Uterus (tissue), 4 donors: ENCODE measurements around the gene TRIM8. TPM values are rescaled to one million over a fixed set of nuclear protein-coding genes. Genes with fewer than 3 reads are reported as not detected.

Experiments
- DNase-seq, 2 donors: peaks; one replicate each; pipeline ENCODE4 v3.0.0-alpha.2; 2019 to 2020
- H3K27ac ChIP-seq, 2 donors: fragments of 200-600 bp; sonication (generic); 1 replicate in 1 of 2; 2 replicates in 1 of 2; pipeline ENCODE4 v1.5.1; 2016 to 2018
- H3K27me3 ChIP-seq, 2 donors: fragments of 200-600 bp; sonication (generic); one replicate each; pipeline ENCODE4 v1.5.1; 2018 to 2019; ENCODE audit warnings: control low read depth in 1 of 2
- H3K36me3 ChIP-seq, 2 donors: fragments of 200-600 bp; sonication (generic); one replicate each; pipeline ENCODE4 v1.5.1; 2019; ENCODE audit warnings: control low read depth in 1 of 2
- H3K4me1 ChIP-seq, 2 donors: fragments of 200-600 bp; sonication (generic); one replicate each; pipeline ENCODE4 v1.5.1; 2018 to 2019; ENCODE audit warnings: control low read depth in 1 of 2
- H3K4me3 ChIP-seq, 2 donors: fragments of 200-600 bp; sonication (generic); 1 replicate in 1 of 2; 2 replicates in 1 of 2; pipeline ENCODE4 v1.5.1; 2018 to 2019; ENCODE audit warnings: mild to moderate bottlenecking in 1 of 2
- H3K9me3 ChIP-seq, 2 donors: fragments of 200-600 bp; sonication (generic); one replicate each; pipeline ENCODE4 v1.5.1; 2019; ENCODE audit warnings: control low read depth in 1 of 2
- POLR2A ChIP-seq, 2 donors: fragments of 450-650 bp; IDR thresholded peaks; one replicate each; pipeline ENCODE4 v1.6.1; 2016; ENCODE audit warnings: antibody characterized with exemption in 2 of 2, mild to moderate bottlenecking in 1 of 2, moderate library complexity in 1 of 2
- intact Hi-C: fragments of 100-400 bp; cut with DNase I; formaldehyde crosslinking; loops from one replicate; pipeline ENCODE4 v1.15.1; 2023; ENCODE audit warnings: low total_unique reads
- total RNA-seq, 4 donors: library from RNA; depleted of rRNA in 3 of 4; stranded (reverse); fragments of >200 nt in 3 of 4; gene quantifications; one replicate each; pipeline versions ENCODE4 v1.1.0 to v1.2.4, GENCODE V29; 2014 to 2023
- TF ChIP-seq, protein P1 (sequence below), 4 experiments: fragments of 200-600 bp in 2 of 4; fragments of 450-650 bp in 2 of 4; sonication (generic) in 2 of 4; IDR thresholded peaks; one replicate each; pipeline ENCODE4 v1.5.1; 2016 to 2019; ENCODE audit warnings: antibody characterized with exemption in 4 of 4, mild to moderate bottlenecking in 2 of 4, moderate library complexity in 1 of 4
- donor health status: DM: yes; HTN: yes; CAD: no.

TRIM8 gene
- total RNA-seq, 4 donors from 2014 or later = 71.2 to 119 (median 102) TPM

- H3K4me1 ChIP-seq = no peaks in the 10 kb centered on the region
- no peaks in the 10 kb centered on the region for H3K9me3 ChIP-seq
- no peak overlapping the region for H3K27ac ChIP-seq
- TF ChIP-seq, protein P1, sequence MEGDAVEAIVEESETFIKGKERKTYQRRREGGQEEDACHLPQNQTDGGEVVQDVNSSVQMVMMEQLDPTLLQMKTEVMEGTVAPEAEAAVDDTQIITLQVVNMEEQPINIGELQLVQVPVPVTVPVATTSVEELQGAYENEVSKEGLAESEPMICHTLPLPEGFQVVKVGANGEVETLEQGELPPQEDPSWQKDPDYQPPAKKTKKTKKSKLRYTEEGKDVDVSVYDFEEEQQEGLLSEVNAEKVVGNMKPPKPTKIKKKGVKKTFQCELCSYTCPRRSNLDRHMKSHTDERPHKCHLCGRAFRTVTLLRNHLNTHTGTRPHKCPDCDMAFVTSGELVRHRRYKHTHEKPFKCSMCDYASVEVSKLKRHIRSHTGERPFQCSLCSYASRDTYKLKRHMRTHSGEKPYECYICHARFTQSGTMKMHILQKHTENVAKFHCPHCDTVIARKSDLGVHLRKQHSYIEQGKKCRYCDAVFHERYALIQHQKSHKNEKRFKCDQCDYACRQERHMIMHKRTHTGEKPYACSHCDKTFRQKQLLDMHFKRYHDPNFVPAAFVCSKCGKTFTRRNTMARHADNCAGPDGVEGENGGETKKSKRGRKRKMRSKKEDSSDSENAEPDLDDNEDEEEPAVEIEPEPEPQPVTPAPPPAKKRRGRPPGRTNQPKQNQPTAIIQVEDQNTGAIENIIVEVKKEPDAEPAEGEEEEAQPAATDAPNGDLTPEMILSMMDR (IDR thresholded peaks at IDR 0.05) = no peak
- no peak for TF ChIP-seq POLR2A (IDR thresholded peaks at IDR 0.05)
- no peak overlapping the region for H3K4me3 ChIP-seq
- no peak for DNase-seq
- intact Hi-C loops = no loop called here
- H3K36me3 ChIP-seq = no peaks in the 10 kb centered on the region
- H3K27me3 ChIP-seq = no peaks in the 10 kb centered on the region
Measured at GRCh38 chr10:102698894-102699293, 54.6 kb downstream of the TRIM8 start.

DNA sequence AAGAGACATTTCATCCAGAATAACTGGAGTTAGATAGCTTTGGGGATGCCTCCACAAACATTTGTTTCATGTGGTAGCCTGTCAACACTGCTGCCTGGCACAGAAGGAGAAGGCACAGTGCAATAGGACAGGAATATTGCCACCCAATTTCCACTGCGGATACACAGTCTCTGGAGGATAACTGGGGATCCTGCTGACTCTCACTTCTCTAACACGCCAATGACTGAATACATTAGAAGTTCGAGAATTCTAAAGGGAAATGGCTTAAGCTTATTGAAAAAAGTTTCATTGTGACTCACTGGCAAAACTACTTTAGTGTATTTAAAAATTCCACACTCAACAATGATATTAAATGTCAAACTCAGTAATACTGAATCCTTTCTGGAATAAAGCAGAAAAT is 57.0 kb downstream of the TRIM8 start:
- Histone ChIP-seq H3K4me1 (no peaks in the 10 kb centered on the region), H3K9me3 (no peaks in the 10 kb centered on the region), H3K4me3 (no peak overlapping the region), H3K36me3 (no peaks in the 10 kb centered on the region), H3K27ac (no peak overlapping the region), H3K27me3 (no peaks in the 10 kb centered on the region)
- DNase-seq = no peak
- intact Hi-C loops = no loop called here
- TF ChIP-seq, protein P1 (IDR thresholded peaks at IDR 0.05) = no peak
- TF ChIP-seq POLR2A (IDR thresholded peaks at IDR 0.05) = no peak

GRCh38 chr10:102701796-102702195 is 57.5 kb downstream of the TRIM8 start:
- no peak overlapping the region for H3K27ac ChIP-seq
- H3K4me3 ChIP-seq = no peak overlapping the region
- H3K4me1 ChIP-seq = no peaks in the 10 kb centered on the region
- DNase-seq = no peak
- intact Hi-C loops = no loop called here
- no peaks in the 10 kb centered on the region for H3K36me3 ChIP-seq
- no peaks in the 10 kb centered on the region for H3K9me3 ChIP-seq
- TF ChIP-seq, protein P1 (IDR thresholded peaks at IDR 0.05) = no peak
- no peak for TF ChIP-seq POLR2A (IDR thresholded peaks at IDR 0.05)
- no peaks in the 10 kb centered on the region for H3K27me3 ChIP-seq

GRCh38 chr10:102702742-102703141 is 58.5 kb downstream of the TRIM8 start:
- H3K9me3 ChIP-seq = no peaks in the 10 kb centered on the region
- no peak for DNase-seq
- intact Hi-C loops = no loop called here
- no peaks in the 10 kb centered on the region for H3K4me1 ChIP-seq
- TF ChIP-seq POLR2A (IDR thresholded peaks at IDR 0.05) = no peak
- TF ChIP-seq, protein P1 (IDR thresholded peaks at IDR 0.05) = no peak
- no peaks in the 10 kb centered on the region for H3K27me3 ChIP-seq
- no peak overlapping the region for H3K4me3 ChIP-seq
- no peaks in the 10 kb centered on the region for H3K36me3 ChIP-seq
- no peak overlapping the region for H3K27ac ChIP-seq

DNA sequence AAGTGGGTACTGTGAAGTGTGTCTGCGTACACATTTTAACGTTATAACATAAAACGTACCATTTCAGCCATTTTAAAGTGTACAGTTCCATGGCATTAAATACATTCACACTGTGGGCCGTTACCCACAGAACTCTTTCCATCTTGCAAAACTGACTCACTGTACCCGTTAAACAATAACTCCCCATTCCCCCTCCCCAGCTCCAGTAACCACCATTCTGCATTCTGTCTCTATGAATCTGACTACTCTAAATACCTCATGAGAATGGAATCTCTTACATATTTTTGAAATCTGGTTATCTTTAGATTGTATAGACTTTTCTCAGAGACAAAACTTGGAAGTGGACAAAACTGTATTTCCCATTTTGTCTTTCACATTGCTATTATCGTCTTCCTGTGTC is 60.6 kb downstream of the TRIM8 start:
- no peak overlapping the region for H3K4me3 ChIP-seq
- H3K9me3 ChIP-seq = no peaks in the 10 kb centered on the region
- no peak for TF ChIP-seq POLR2A (IDR thresholded peaks at IDR 0.05)
- TF ChIP-seq, protein P1 (IDR thresholded peaks at IDR 0.05) = no peak
- H3K36me3 ChIP-seq = no peaks in the 10 kb centered on the region
- intact Hi-C loops = no loop called here
- no peak overlapping the region for H3K27ac ChIP-seq
- H3K4me1 ChIP-seq = no peaks in the 10 kb centered on the region
- H3K27me3 ChIP-seq = no peaks in the 10 kb centered on the region
- no peak for DNase-seq
